ENCODE measurements around the gene ZFHX3. TPM values are rescaled to one million over a fixed set of nuclear protein-coding genes. Genes with fewer than 3 reads are reported as not detected.

Gene ZFHX3
- total and polyA plus RNA-seq, 9 of the 15 experiments (the other 6 are each of a cell fraction or from before 2014, with no cell fraction given), result 0.01 to 0.23 (median 0.06) TPM; not detected in 4

DNA sequence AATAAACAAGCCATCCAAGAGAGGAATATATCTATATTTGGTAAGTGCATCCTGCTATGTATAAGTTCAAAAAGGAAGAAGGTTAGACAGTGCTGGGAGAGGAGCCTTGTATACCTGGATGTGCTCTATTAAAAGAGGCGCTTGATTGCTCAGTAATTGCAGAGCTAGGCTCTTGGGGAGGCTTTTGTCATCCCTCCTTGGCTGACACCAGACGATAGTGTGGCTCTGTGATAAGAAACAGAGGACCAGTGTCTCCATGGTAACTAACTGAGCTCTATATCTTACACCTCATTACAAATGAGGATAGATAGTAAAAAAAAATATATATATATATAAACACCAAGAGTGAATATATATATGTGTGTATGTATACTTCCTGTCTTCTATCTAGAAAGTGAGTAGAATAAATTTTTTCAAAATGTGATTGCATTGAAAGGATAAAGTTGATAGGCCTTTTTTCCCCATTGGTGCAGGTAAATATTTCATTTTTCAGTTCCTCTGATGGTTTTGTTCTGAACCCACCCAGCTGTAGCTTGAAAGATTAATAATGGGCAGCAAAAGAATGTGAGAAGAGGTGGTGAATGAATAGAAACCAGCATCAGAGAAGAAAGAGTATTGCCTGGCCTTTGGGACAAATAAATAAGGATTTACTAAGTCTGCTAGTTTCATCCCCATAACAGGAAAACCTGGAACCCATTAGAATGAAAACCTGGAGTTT is 303.7 kb downstream of the ZFHX3 start:
- no peaks in the 10 kb centered on the region for H3K4me1 ChIP-seq (replicated peaks in 1 of 2; ENCODE audit: control insufficient read depth in 2 of 2, insufficient read depth in 2 of 2, low read length in 2 of 2)
- no peak overlapping the region for H2AFZ ChIP-seq (ENCODE audit: low read depth, low read length)
- no peaks in the 10 kb centered on the region for H3K9me3 ChIP-seq (replicated peaks; ENCODE audit: control insufficient read depth, insufficient read depth, low read depth, low read length)
- H4K20me1 ChIP-seq (replicated peaks; ENCODE audit: control insufficient read depth, insufficient read depth, low read length), result no peaks in the 10 kb centered on the region
- ATAC-seq, result no peak
- H3K27ac ChIP-seq (ENCODE audit: extremely low read depth, low read depth, low read length), result no peak overlapping the region
- H3K9me1 ChIP-seq (ENCODE audit: control insufficient read depth, insufficient read depth, low read length), result no peaks in the 10 kb centered on the region
- TF ChIP-seq POLR2AphosphoS5 (IDR thresholded peaks at IDR 0.05; ENCODE audit: control insufficient read depth, insufficient read depth, low read depth, low read length), result no peak
- peak; percentile 17; the same call in 1 of the 2 replicates for TF ChIP-seq RFX1 (IDR thresholded peaks at IDR 0.05)
- H3K36me3 ChIP-seq (ENCODE audit: control insufficient read depth, insufficient read depth, low read length), result no peaks in the 10 kb centered on the region
- FAIRE-seq, result no peak
- in situ Hi-C loops (cut with MboI), result no loop called here
- DNase-seq (ENCODE audit: extremely low read depth in 1 of 4, low spot score in 3 of 4), result no peak
- no peak overlapping the region for H3K4me2 ChIP-seq (ENCODE audit: insufficient read depth, low read length)
- CTCF ChIA-PET (ENCODE audit: low intra/inter-chr PET ratio), result no interaction called here
- no peaks in the 10 kb centered on the region for H3K27me3 ChIP-seq (ENCODE audit: control insufficient read depth in 2 of 2, insufficient read depth in 2 of 2, low read length in 2 of 2)
- H3K79me2 ChIP-seq (ENCODE audit: control insufficient read depth, insufficient read depth, low read length), result no peaks in the 10 kb centered on the region
- 9% methylated on average over 2 of the region's 2 CpGs for WGBS (ENCODE audit: insufficient coverage, low coverage, missing lambda C conversion rate)
- intact Hi-C loops (cut with micrococcal nuclease), result no loop called here
- POLR2A ChIA-PET, result no interaction called here
- no peak overlapping the region for H3K4me3 ChIP-seq
- no peak overlapping the region for H3K9ac ChIP-seq (ENCODE audit: insufficient read depth in 1 of 2, low read depth in 2 of 2, low read length in 2 of 2)
- no TSS peak for BruUV-seq (replicated peaks)

DNA sequence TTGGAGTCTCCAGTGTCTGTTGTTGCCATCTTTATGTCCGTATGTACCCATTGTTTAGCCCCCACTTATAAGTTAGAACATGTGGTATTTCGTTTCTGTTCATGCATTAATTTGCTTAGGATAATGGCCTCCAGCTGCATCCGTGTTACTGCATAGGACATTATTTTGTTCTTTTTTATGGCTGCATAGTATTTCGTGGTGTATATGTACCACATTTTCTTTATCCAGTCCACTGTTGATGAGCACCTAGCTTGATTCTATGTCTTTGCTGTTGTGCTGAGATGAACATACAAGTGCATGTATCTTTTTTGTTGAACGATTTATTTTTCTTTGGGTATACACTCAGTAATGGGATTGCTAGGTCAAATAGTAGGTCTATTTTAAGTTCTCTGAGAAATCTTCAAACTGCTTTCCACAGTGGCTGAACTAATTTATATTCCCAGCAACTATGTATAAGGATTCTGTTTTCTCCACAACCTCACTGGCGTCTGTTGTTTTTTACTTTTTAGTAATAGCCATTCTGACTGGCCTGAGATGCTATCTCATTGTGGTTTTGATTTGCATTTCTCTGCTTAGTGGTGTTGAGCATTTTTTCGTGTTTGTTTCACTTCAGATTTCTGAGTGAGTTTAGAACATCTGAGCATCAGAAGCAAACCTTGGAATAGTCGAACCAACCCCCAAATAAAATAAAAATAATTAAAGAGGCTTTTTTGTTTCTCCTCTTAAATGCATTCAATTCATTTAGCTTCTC is 304.7 kb downstream of the ZFHX3 start:
- DNase-seq (ENCODE audit: extremely low read depth in 1 of 4, low spot score in 3 of 4) (no peak), ATAC-seq (no peak), FAIRE-seq (no peak)
- Histone ChIP-seq H3K4me2 (ENCODE audit: insufficient read depth, low read length) (no peak overlapping the region), H3K27ac (ENCODE audit: extremely low read depth, low read depth, low read length) (no peak overlapping the region), H2AFZ (ENCODE audit: low read depth, low read length) (no peak overlapping the region), H3K9ac (ENCODE audit: insufficient read depth in 1 of 2, low read depth in 2 of 2, low read length in 2 of 2) (no peak overlapping the region), H3K9me3 (replicated peaks; ENCODE audit: control insufficient read depth, insufficient read depth, low read depth, low read length) (no peaks in the 10 kb centered on the region), H3K4me3 (no peak overlapping the region), H4K20me1 (replicated peaks; ENCODE audit: control insufficient read depth, insufficient read depth, low read length) (no peaks in the 10 kb centered on the region), H3K36me3 (ENCODE audit: control insufficient read depth, insufficient read depth, low read length) (no peaks in the 10 kb centered on the region), H3K79me2 (ENCODE audit: control insufficient read depth, insufficient read depth, low read length) (no peaks in the 10 kb centered on the region), H3K4me1 (replicated peaks in 1 of 2; ENCODE audit: control insufficient read depth in 2 of 2, insufficient read depth in 2 of 2, low read length in 2 of 2) (no peaks in the 10 kb centered on the region), H3K27me3 (ENCODE audit: control insufficient read depth in 2 of 2, insufficient read depth in 2 of 2, low read length in 2 of 2) (no peaks in the 10 kb centered on the region), H3K9me1 (ENCODE audit: control insufficient read depth, insufficient read depth, low read length) (no peaks in the 10 kb centered on the region)
- in situ Hi-C loops (cut with MboI), result no loop called here
- ChIA-PET POLR2A (no interaction called here), CTCF (ENCODE audit: low intra/inter-chr PET ratio) (no interaction called here)
- 4% methylated on average over 8 of the region's 8 CpGs for WGBS (ENCODE audit: insufficient coverage, low coverage, missing lambda C conversion rate)
- TF ChIP-seq PCBP1 (IDR thresholded peaks at IDR 0.05; ENCODE audit: low read depth, low read length, poor library complexity, severe bottlenecking) (no peak), ZNF146 (CRISPR knock-in tag; IDR thresholded peaks at IDR 0.05; ENCODE audit: unreplicated experiment) (peak; percentile 38)
- no TSS peak for BruUV-seq (replicated peaks)
- intact Hi-C loops (cut with micrococcal nuclease), result no loop called here

Measured in K562 (cell line).